Measurements from ENCODE around the gene COLQ.
"Not testable (repeated sequence)": the region's sequence is repeated elsewhere in the genome, so short reads cannot be mapped to it uniquely, and the experiment has no call there.

COLQ gene

GRCh38 chr3:15428539-15428938, 93.0 kb downstream of the COLQ start:
- no peak for DNase-seq (ENCODE audit: extremely low read depth, low read depth)
- no peak for TF ChIP-seq CTCF (IDR thresholded peaks at IDR 0.05; ENCODE audit: low read depth, low read length)

- no peak for TF ChIP-seq CTCF (IDR thresholded peaks at IDR 0.05; ENCODE audit: low read depth, low read length)
These were observed 93.5 kb downstream of the COLQ start for GRCh38 chr3:15427981-15428380.

GRCh38 chr3:15427182-15427880, 94.2 kb downstream of the COLQ start, which contains the start of the genes EAF1 and METTL6:
Gene EAF1 (plus strand): TSS chr3:15427598. CDS start chr3:15427780, 182 bp downstream.
Gene METTL6 (minus strand): TSS chr3:15427544. CDS start chr3:15426511, 1,033 bp downstream.
- TF ChIP-seq CTCF (IDR thresholded peaks at IDR 0.05; ENCODE audit: low read depth, low read length), result peak; percentile 15
- no peak for DNase-seq (ENCODE audit: extremely low read depth, low read depth)

More at GRCh38 chr3:15427981-15428380, 93.5 kb downstream of the COLQ start:
- DNase-seq (ENCODE audit: extremely low read depth, low read depth), result no peak

GRCh38 chr3:15426579-15427118, 94.9 kb downstream of the COLQ start:
- DNase-seq (ENCODE audit: extremely low read depth, low read depth), result no peak
- no peak for TF ChIP-seq CTCF (IDR thresholded peaks at IDR 0.05; ENCODE audit: low read depth, low read length)

GRCh38 chr3:15420871-15421270, 100.6 kb downstream of the COLQ start:
- TF ChIP-seq CTCF (IDR thresholded peaks at IDR 0.05; ENCODE audit: low read depth, low read length), result no peak
- DNase-seq (ENCODE audit: extremely low read depth, low read depth), result no peak

GRCh38 chr3:15410966-15411365, 110.5 kb downstream of the COLQ start:
- not testable (repeated sequence) for DNase-seq (ENCODE audit: extremely low read depth, low read depth)

- no peak for TF ChIP-seq CTCF (IDR thresholded peaks at IDR 0.05; ENCODE audit: low read depth, low read length)
- no peak for DNase-seq (ENCODE audit: extremely low read depth, low read depth)
These were observed 111.7 kb downstream of the COLQ start for GRCh38 chr3:15409774-15410173.
